T-helper 2 cell treated with Interferon-gamma antibody and Interleukin-4, amounts not matched to agents 100 ng/mL and 5 ng/mL, for 36 hours (primary cell): ENCODE measurements around the gene FUS. TPM values are rescaled to one million over a fixed set of nuclear protein-coding genes. Genes with fewer than 3 reads are reported as not detected.
"Not testable (repeated sequence)": the region's sequence is repeated elsewhere in the genome, so short reads cannot be mapped to it uniquely, and the experiment has no call there.

Experiments
- intact Hi-C: fragments of 100-400 bp; cut with micrococcal nuclease; formaldehyde crosslinking; loops from one replicate; pipeline ENCODE4 v1.15.1; 2023
- total RNA-seq: library from RNA; stranded (reverse); gene quantifications from 2 replicates; pipeline ENCODE4 v1.2.3, GENCODE V29; 2022

FUS gene
- total RNA-seq, 1 donor from 2014 or later = 764 TPM

DNA sequence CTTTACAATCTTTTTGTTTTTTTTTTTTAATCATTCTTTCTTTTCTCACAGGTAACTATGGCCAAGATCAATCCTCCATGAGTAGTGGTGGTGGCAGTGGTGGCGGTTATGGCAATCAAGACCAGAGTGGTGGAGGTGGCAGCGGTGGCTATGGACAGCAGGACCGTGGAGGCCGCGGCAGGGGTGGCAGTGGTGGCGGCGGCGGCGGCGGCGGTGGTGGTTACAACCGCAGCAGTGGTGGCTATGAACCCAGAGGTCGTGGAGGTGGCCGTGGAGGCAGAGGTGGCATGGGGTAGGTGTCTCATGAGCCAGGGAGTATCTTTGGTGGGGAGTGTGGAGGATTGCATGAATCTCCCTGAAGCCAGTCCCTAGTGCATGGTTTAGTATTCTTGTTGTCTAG is 4.9 kb downstream of the FUS start:
- intact Hi-C loops = loop anchor here (5.0 kb wide), 2 partner anchors 153 to 167 kb away; partner anchors contain the start of gene STX4

GRCh38 chr16:31185339-31185738 is 5.4 kb downstream of the FUS start:
- intact Hi-C loops = no loop called here

DNA sequence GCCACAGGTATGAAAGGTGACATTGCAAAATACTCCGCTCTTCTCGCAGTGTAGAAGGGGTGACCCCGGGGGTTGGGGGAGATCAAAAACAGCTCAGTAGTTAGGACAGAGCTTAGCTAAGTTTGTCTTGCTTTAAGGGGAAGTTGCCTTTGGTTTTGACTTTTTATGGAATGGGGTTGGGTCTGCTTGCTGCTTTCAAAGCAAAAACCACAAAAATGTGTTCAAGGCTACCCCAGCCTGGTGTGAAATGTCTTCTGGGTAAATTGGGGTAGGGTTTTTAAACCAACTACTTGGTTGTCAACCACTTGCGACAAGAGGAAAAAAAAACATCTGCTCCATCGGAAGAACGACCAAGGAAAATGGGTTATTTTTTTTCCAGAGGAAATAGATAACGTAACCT is 6.2 kb downstream of the FUS start:
- intact Hi-C loops = no loop called here

- intact Hi-C loops = no loop called here
These were observed 7.2 kb downstream of the FUS start for GRCh38 chr16:31186930-31187807.

DNA sequence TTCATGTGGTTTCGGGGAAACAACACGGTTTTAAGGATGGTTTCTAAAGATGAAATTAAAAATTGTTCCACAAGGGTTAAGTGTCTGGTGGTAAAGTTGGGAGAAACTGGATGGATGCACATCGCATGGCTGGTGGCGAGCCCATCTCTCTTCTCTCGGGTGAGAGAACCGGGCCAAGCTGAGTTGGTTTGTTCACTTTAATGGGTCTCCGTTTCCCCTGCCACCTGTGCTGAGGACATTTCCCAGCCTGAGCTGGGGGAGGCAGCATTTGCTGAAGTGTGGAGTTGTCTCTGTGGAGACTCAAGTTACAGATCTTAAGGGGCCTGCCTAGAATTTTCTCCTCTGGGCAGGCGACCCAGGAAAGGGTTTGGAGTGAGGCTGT is 7.9 kb downstream of the FUS start:
- intact Hi-C loops = no loop called here

DNA sequence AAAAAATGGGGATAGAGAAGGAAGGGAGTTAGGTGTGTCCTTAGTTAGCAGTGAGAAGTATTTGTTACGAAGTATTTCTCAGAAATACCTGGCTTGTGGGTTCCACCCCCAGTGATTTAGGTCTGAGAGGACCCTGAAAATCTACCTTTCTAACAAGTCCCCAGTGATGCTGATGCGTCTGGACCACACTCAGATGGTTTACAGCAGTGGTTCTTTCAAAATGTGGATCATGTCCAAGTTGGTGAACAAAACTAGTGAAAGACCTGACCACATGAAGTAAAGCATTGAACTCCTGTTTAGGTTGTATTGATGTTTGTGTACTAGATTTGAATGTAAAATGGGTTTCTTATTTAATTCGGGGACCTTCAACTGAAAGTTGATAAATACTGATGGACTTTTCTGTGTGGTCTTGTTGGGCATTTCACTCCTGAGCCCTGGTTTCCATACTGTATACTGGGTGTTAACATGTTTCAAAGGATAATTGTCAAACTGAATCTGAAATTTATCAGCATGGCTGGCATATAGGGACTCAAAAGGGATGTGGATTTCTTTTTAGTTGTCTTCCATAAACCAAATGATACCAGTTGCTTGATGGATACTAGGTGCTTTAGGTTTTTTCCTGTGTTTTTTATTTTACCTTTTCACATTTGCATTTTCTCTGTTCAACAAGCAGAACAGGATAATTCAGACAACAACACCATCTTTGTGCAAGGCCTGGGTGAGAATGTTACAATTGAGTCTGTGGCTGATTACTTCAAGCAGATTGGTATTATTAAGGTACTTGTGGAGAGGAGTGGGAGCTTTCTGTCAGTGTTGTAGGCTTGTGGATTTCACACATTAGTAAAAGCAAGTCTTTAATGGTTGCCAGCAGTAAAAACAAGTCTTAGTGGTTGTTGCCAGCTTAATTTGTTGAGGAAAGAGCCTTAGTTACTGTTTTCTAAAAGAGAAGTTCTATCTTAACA is 8.8 kb downstream of the FUS start:
- intact Hi-C loops = no loop called here

- intact Hi-C loops = no loop called here
These were observed 9.5 kb downstream of the FUS start for GRCh38 chr16:31189412-31189778.

GRCh38 chr16:31190061-31190460 is 10.1 kb downstream of the FUS start:
- intact Hi-C loops = no loop called here

- intact Hi-C loops = no loop called here
These were observed 11.0 kb downstream of the FUS start for GRCh38 chr16:31190818-31191444.

GRCh38 chr16:31191697-31192428 is 11.9 kb downstream of the FUS start:
- intact Hi-C loops = no loop called here

DNA sequence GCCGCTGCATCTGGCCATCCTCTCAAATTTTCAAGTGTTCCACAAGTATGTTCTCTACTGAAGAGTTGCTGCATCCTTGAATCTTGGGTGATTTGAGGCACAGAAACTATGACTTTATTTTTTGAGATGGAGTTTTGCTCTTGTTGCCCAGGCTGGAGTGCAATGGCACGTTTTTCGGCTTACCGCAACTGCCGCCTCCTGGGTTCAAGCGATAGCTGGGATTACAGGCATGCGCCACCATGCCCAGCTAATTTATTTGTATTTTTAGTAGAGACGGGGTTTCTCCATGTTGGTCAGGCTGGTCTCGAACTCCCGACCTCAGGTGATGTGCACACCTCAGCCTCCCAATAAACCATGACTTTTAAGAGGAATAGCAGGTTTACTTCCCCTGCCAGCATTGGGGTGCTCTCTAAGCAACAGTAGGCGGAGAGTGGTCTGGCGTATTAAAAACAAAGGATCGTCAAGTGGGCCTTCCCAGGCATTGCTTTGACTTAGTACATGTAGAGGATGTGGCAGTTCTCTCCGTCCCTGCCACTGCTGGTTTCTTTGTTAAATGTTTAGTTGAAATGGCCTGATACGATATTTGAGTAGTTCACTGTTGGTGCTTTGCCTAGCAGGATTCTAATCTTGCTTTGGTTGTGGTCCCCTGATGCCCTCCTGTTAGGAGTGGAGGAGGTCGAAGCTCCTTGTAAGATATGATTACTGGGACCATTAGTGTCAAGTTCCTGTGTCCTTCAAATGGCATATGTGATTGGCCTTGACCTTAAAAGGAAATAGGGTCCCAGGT is 13.1 kb downstream of the FUS start:
- intact Hi-C loops = no loop called here

- intact Hi-C loops = no loop called here
These were observed 13.9 kb downstream of the FUS start for GRCh38 chr16:31193874-31194273.

DNA sequence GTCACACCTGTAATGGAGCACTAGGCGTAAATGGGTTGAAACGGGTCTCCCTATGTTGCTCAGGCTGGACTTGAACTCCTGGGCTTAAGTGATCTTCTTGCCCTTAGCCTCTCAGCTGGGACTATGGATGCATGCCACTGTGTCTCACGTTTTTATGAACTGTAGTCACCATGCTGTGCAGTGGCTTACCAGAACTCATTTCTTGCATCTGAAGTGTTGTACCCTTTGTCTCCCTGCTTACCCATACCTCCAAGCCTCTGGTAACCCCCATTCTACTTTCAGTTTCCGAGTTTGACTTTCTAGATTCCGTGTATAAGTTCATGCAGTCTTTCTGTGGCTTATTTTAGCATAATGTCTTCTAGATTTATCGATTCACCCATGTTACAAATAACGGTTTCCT is 15.0 kb downstream of the FUS start:
- intact Hi-C loops = no loop called here

DNA sequence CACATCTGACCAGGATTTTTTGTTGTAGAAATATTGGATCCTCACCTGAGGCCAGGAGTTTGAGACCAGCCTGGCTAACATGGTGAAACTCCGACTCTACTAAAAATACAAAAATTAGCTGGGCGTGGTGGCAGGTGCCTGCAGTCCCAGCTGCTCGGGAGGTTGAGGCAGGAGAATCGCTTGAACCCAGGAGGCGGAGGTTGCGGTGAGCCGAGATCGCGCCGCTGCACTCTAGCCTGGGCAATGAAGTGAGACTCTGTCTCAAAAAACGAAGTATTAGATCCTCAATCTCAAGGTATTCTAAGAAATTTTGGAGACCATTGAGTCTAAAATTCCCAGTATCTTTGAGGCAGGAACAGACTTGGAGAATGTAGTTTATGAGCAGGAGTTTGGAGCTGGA is 15.9 kb downstream of the FUS start:
- intact Hi-C loops = not testable (repeated sequence)

GRCh38 chr16:31196324-31197088 is 16.6 kb downstream of the FUS start:
- intact Hi-C loops = no loop called here

DNA sequence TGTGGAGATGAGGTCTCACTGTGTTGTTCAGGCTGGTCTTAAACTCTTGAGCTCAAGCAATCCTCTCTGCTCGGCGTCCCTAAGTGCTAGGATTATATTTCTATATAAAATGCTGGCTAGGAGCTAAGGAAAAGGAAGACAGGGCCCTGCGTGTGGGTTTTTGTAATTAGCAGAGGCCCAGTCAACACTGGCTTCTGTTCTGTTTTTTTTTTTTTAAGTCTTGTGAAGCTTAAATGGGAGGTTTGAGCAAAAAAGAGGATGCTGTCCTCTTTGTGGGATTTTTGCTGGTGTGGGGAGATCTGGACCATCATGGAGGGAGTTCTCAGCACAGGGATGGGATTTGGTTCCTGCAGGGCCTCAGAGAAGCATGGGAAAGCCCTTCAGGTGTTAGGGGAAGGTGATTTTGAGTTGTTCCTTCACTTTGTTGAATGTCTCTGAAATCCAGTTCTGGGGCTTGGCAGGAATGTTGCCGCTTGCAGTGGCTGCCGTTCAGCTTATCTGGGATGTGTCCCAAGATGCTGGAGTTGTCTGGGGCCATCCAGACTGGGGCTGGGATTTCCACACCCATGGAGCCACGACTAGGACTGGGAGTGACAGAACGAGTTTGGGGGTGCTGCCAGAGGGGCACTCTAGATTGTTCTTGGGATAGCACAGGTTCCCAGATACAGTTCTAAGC is 18.4 kb downstream of the FUS start:
- intact Hi-C loops = no loop called here

GRCh38 chr16:31199430-31200041 is 19.6 kb downstream of the FUS start:
- intact Hi-C loops = loop anchor here (2.0 to 5.0 kb wide), 4 partner anchors 158 to 668 kb away; partner anchors contain the start of genes ITGAX and ZNF843

- intact Hi-C loops = loop anchor here (2.0 to 5.0 kb wide), 4 partner anchors 157 to 667 kb away; partner anchors contain the start of genes ITGAX and ZNF843
These were observed 20.2 kb downstream of the FUS start for GRCh38 chr16:31200111-31200510.
